ENCODE measurements around the gene CACNA2D4. TPM values are rescaled to one million over a fixed set of nuclear protein-coding genes. Genes with fewer than 3 reads are reported as not detected.

The CACNA2D4 gene
- polyA plus RNA-seq, 1 experiment, result 0.22 TPM

DNA sequence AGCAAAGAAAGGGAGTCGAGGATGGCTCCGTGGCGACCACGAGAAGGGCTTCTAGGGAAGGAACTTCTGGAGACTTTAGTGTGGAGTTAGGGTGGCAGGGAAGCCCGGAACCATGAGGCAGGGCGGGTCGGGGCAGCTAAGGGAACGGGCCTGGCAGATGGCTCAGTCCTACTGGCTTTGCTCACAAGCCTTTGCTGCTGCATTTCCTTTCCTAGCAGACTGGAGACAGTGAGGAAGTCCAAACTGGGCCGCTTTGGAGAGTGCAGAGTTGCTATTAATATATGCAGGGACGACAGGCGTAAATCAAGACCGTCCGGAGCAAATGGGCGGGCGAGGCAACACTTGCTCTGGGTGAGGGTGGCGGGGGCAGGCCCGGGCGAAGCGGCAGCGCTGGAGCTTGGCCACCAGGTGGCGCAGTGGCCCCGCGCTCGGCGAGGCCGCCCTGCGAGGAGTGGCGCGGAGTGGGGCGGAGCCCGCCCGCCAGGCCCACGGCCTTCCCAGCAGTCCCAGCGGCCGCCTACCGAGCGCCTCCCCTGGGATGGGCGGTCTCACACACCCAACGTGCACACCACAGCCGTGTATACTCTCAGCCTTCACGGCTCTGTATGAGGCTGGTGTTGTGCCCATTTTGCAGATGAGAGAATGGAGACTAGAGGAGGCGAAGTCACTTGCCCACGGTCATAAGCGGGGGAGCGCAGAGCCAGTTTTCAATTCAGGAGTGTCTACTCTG, 122.5 kb downstream of the CACNA2D4 start:
- peak; percentile 73 for TF ChIP-seq CTCF (IDR thresholded peaks at IDR 0.05; ENCODE audit: low read depth, low read length)
- ChIA-PET POLR2A (interaction anchor here (0.6 to 1.1 kb wide), 2 partner anchors 140 to 144 kb away, joined by 4 to 7 read pairs; no protein-coding TSS in a partner anchor), CTCF (interaction anchor here (0.6 to 8.9 kb wide), 6 partner anchors 96 to 334 kb away, joined by 3 to 440 read pairs (median 9); no protein-coding TSS in a partner anchor)
- peak overlapping the region; percentile 46 for H3K4me3 ChIP-seq (ENCODE audit: low read depth, low read length)
- H3K27me3 ChIP-seq (ENCODE audit: control insufficient read depth, insufficient read depth, low read length), result peaks cover 3% of the 10 kb centered on the region
- peak; percentile 71 for DNase-seq (ENCODE audit: low read depth, low spot score)
- H3K9me3 ChIP-seq (ENCODE audit: control insufficient read depth, insufficient read depth, low read length), result no peaks in the 10 kb centered on the region; the same call in 1 of the 2 replicates
- no peak overlapping the region for H3K27ac ChIP-seq (ENCODE audit: low read depth, low read length)

GRCh38 chr12:1795221-1795784, 123.1 kb downstream of the CACNA2D4 start:
- POLR2A ChIA-PET, result interaction anchor here (0.6 to 1.1 kb wide), 2 partner anchors 139 to 145 kb away, joined by 4 to 7 read pairs; no protein-coding TSS in a partner anchor
- Histone ChIP-seq H3K9me3 (ENCODE audit: control insufficient read depth, insufficient read depth, low read length) (no peaks in the 10 kb centered on the region; the same call in 1 of the 2 replicates), H3K4me3 (ENCODE audit: low read depth, low read length) (no peak overlapping the region), H3K27me3 (ENCODE audit: control insufficient read depth, insufficient read depth, low read length) (peaks cover 3% of the 10 kb centered on the region), H3K27ac (ENCODE audit: low read depth, low read length) (no peak overlapping the region)
- no peak for TF ChIP-seq CTCF (IDR thresholded peaks at IDR 0.05; ENCODE audit: low read depth, low read length)
- DNase-seq (ENCODE audit: low read depth, low spot score), result no peak
- CTCF ChIA-PET, result interaction anchor here (0.6 to 8.9 kb wide), 7 partner anchors 95 to 335 kb away, joined by 3 to 440 read pairs (median 8); no protein-coding TSS in a partner anchor

- DNase-seq (ENCODE audit: low read depth, low spot score), result no peak
- H3K9me3 ChIP-seq (ENCODE audit: control insufficient read depth, insufficient read depth, low read length), result no peaks in the 10 kb centered on the region; the same call in 1 of the 2 replicates
- no peak overlapping the region for H3K27ac ChIP-seq (ENCODE audit: low read depth, low read length)
- peaks cover 3% of the 10 kb centered on the region for H3K27me3 ChIP-seq (ENCODE audit: control insufficient read depth, insufficient read depth, low read length)
- CTCF ChIA-PET, result interaction anchor here (1.0 to 8.9 kb wide), 5 partner anchors 94 to 160 kb away, joined by 3 to 440 read pairs (median 8); no protein-coding TSS in a partner anchor
- TF ChIP-seq CTCF (IDR thresholded peaks at IDR 0.05; ENCODE audit: low read depth, low read length), result no peak
- no peak overlapping the region for H3K4me3 ChIP-seq (ENCODE audit: low read depth, low read length)
- POLR2A ChIA-PET, result no interaction called here
Observed at GRCh38 chr12:1794440-1795090, 123.9 kb downstream of the CACNA2D4 start.

GRCh38 chr12:1793426-1794210, 124.8 kb downstream of the CACNA2D4 start:
- DNase-seq (ENCODE audit: low read depth, low spot score), result no peak
- Histone ChIP-seq H3K27ac (ENCODE audit: low read depth, low read length) (no peak overlapping the region), H3K27me3 (ENCODE audit: control insufficient read depth, insufficient read depth, low read length) (no peaks in the 10 kb centered on the region), H3K9me3 (ENCODE audit: control insufficient read depth, insufficient read depth, low read length) (no peaks in the 10 kb centered on the region; the same call in 1 of the 2 replicates), H3K4me3 (ENCODE audit: low read depth, low read length) (no peak overlapping the region)
- ChIA-PET CTCF (interaction anchor here (2.7 to 8.9 kb wide), 4 partner anchors 142 to 159 kb away, joined by 8 to 440 read pairs (median 116); no protein-coding TSS in a partner anchor), POLR2A (no interaction called here)
- no peak for TF ChIP-seq CTCF (IDR thresholded peaks at IDR 0.05; ENCODE audit: low read depth, low read length)

Data from AG04450 (cell line).